ENCODE measurements around the gene ATP4A.
"Not testable (repeated sequence)": the region's sequence is repeated elsewhere in the genome, so short reads cannot be mapped to it uniquely, and the experiment has no call there.

ATP4A gene

DNA sequence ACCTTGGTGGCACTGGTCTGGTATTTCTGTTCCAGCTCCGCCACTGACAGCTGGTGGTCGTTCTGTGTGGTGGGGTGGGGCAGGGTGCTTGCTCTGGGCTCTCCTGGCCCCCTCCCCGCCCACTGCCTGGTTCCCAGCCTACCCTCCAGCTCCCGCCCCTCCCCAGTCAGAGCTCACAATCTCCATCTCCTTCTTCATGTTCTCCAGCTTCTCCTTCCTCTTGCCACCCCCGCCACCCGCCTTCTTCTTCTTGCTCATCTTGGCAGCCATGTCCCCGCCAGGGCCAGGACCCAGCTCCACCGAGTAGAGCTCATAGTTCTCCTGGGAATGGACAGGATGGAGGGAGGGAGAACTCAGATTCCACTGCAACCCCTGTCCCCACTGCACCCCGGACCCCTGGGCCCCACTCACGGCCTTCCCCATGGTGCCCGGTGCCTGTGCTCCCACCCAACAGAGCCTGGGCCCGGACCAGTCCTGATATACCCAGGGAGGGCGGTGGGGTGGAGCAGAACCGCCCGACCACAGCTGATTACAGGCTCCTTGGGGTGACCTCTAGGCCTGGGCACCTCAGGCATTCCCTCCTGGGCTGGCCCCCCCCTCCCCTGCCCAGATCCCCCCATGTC is at the start of gene ATP4A:
TSS of gene ATP4A (minus strand) at position 452 of the 623 bp plus-strand sequence. CDS start at position 423, 29 bp downstream.
- no peak for DNase-seq (ENCODE audit: low read depth)

DNA sequence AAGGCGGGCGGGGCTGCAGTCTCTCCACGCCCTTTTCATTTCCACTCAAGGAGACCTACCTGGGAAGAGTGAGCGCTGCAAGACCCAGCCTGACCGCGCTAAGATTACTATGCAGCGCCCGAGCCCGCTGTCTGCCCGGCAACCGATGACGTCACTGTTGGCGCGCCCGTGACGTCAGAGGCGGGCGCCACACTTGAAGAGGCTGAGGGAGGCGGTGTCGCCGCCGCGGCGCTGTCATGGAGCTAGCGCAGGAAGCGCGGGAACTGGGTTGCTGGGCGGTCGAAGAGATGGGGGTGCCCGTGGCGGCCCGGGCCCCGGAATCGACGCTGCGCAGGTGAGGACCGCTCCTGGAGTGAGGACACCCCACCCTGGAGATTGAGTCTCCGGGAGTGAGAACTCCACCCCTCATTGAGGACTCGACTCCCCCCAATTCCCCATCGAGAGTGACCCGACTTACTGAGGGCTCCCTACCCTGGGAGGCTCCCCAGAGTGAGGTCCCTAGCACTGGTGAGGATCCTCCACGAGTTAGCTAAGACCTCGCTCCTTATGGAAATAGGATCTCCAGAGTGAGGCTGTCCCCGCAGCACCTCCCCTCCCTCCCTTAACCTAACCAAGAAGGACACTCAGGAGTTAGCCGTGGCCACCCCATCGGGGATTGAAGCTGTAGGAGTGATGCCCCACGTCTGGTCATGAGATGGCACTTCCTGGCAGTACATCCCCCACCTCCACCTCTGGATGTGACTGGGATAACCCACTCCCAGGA is 49.3 kb upstream of the ATP4A start, which contains the start of gene HAUS5:
TSS of gene HAUS5 (plus strand) at position 177 of the 763 bp plus-strand sequence. CDS start at position 237, 60 bp downstream.
- DNase-seq (ENCODE audit: low read depth): peak; percentile 81

- DNase-seq (ENCODE audit: low read depth): no peak
These were observed 48.7 kb upstream of the ATP4A start for GRCh38 chr19:35612224-35612558.

GRCh38 chr19:35609851-35610353 is 46.4 kb upstream of the ATP4A start:
- no peak for DNase-seq (ENCODE audit: low read depth)

DNA sequence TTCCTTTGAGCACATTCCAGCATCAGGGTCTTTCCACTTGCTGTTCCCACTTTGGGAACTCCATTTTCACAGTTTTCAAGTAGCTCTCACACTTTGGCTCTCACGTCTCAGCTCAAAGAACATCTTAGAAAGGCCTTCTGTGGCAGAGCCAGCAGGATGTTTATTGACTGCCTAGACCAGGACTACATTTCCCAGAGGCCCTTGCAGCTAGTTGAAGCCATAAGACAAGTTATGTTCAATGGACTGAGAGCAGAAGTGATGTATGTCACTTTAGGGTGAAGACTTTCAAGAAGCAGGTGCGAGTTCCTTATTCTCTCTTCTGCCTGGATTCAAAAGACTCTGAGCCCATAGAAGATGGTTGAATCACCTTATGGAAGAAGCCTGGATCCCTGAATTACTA is 44.8 kb upstream of the ATP4A start:
- DNase-seq (ENCODE audit: low read depth): no peak

DNA sequence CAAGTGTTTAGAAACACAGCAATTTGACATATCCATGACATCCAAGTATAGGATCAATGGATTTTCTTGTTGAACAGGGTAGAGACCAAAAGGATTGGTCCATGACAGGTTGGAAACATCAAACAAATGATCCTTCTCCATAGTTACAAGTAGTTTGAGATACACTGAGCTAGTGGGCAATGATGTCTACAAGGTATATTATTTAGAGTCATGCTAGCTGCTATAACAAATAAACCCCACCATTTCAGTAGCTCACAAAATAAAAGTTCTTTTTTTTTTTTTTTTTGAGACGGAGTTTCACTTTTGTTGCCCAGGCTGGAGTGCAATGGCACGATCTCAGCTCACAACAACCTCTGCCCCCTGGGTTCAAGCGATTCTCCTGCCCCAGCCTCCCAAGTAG is 44.2 kb upstream of the ATP4A start:
- no peak for DNase-seq (ENCODE audit: low read depth)

GRCh38 chr19:35607170-35607569 is 43.7 kb upstream of the ATP4A start:
- not testable (repeated sequence) for DNase-seq (ENCODE audit: low read depth)

DNA sequence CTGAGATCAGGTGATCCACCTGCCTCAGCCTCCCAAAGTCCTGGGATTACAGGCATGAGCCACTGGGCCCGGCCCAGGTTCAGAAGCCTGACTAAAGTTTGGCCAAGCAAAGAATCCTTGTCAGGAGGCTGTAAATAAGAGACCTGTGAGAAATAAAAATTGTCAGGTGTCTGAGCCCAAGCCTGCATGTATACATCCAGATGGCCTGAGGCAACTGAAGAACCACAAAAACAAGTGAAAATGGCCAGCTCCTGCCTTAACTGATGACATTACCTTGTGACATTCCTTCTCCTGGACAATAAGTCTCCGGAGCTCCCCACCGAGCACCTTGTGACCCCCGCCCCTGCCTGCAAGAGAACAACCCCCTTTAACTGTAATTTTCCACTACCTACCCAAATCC is 41.0 kb upstream of the ATP4A start:
- DNase-seq (ENCODE audit: low read depth): not testable (repeated sequence)

DNA sequence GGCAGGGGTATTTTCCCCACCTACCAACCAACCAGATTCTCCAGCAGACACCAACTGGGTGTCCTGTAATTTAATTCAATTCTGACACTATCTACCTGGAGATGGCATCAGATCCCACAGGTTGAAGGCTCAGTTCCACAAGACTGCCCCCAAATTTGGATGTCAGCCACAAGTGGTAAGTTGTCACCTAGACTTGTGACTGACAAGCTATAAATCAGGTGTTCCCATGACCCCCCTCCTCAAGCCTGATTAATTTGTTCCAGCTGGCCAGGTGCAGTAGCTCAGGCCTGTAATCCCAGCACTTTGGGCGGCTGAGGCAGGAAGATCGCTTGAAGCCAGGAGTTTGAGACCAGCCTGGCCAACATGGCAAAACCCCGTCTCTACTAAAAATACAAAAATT is 38.5 kb upstream of the ATP4A start:
- no peak for DNase-seq (ENCODE audit: low read depth)

DNA sequence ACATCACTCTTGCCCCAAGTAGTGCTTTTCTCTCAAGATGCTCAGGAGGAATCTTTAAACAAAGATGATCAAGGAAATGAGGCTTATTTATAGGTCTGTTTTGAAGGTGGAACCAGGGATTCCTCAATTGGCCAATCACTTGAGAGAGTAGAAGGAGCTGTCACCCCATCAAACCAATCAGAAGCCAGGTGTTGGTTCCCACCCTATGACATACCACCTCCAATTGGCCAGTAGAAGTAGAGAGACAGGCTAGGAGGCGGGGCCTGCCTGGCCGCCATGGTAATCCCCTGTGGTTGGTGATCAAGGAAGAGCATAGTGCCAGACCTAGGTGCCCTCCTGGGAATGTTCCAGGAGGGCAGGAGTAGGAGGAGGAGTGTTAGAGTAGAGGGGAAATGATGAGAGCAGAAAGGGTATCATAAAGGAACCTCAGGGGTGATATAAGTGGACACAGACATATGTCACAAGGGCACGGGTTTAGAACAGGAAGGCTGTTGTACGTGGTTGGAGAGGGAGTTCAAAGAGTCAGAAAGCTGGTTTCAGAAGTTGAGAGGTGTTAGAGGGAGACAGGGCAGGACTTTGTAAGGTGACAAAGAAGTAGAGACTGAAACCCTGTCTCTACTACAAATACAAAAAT is 33.0 kb upstream of the ATP4A start:
- DNase-seq (ENCODE audit: low read depth): no peak

GRCh38 chr19:35595928-35596327 is 32.5 kb upstream of the ATP4A start:
- no peak for DNase-seq (ENCODE audit: low read depth)

GRCh38 chr19:35595026-35595425 is 31.6 kb upstream of the ATP4A start:
- DNase-seq (ENCODE audit: low read depth): not testable (repeated sequence)

DNA sequence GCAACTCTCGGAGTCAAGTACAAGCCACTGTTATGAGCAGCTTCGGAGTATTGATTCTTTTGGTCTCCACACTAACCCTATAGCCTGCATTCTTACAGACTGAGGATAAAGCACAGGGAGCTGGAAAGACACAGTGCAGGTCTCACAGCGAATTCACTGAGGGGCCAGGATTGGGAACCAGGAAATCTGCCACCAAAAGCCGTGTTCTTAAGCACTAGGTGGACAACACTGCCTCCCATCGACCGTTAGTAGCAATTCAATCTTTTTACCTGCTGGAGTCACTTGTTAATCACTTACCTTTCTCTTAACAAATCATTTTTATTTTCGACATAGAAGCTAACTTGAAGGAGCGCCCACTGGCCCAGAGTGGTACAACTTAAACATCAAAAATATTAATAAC is 28.8 kb upstream of the ATP4A start:
- peak; percentile 35 for DNase-seq (ENCODE audit: low read depth)

- DNase-seq (ENCODE audit: low read depth): no peak
These were observed 27.4 kb upstream of the ATP4A start for GRCh38 chr19:35590875-35591274.

DNA sequence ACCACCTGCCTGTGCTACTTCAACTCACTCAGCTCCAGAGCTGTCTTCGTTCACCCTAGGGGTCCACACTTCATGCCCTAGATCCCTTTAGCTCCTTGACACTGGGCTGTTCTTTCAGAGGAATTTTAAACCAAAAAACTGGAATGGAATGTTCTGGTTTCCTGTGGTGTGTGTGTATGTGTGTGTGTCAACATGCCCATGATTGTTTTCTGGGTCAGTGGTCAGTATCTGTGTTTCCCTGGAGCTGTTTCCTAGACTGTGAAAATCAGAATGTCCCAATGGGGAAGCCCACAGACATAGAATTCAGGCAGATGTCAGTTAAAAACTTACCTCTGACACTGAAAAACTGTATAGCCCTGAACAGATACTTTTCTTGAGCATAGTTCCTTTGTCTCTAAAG is 23.9 kb upstream of the ATP4A start:
- DNase-seq (ENCODE audit: low read depth): no peak

GRCh38 chr19:35585848-35586247 is 22.4 kb upstream of the ATP4A start, which contains the start of gene PMIS2:
Gene PMIS2, plus strand, starts transcription at chr19:35586173. Its CDS starts 87 bp downstream, at chr19:35586260.
- DNase-seq (ENCODE audit: low read depth): no peak

DNA sequence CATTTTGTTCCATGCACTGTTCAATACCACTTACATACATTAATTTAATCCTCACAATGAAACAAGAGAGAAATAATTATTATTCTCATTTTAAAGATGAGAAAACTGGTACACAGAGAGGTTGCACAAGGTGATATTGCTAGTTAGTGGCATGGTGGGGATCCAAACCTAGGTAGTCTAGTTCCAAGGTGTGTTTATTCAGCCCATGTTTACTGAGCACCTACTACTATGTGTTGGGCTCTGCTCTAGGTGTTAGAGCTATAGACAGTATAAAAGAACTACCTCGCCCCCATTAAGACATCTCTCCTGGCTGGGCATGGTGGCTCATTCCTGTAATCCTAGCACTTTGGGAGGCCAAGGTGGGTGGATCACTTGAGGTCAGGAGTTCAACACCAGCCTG is 19.3 kb upstream of the ATP4A start:
- no peak for DNase-seq (ENCODE audit: low read depth)

DNA sequence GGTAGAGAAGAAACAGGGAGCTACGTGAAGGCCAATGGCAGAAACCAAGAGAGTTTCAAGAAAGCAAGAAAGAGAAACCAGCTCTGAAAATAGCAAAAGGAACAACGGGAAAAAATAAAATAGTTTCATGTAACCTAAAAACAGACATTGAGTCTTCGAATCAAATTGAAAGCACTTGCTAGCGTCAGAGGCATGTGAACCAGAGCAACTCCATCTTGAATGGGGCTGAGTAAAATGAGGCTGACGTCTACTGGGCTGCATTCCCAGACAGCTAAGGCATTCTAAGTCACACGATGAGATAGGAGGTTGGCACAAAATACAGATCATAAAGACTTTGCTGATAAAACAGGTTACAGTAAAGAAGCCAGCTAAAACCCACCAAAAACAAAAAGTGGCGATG is 15.2 kb upstream of the ATP4A start:
- DNase-seq (ENCODE audit: low read depth): no peak

DNA sequence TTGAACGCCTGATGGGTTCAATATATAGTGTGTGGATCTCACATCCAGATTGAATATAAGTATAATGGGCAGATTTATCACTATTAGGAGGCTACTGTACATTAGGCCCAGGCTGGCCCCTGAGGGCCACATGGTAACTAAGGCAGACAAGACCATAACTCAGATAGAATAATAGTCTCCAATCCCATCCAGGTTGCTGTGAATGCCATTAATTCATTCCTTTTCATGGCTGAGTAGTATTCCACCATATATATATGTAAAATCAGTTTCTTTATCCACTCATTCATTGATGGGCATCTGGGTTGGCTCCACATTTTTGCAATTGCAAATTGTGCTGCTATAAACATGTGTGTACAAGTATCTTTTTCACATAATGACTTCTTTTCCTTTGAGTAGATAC is 14.5 kb upstream of the ATP4A start:
- DNase-seq (ENCODE audit: low read depth): no peak

DNA sequence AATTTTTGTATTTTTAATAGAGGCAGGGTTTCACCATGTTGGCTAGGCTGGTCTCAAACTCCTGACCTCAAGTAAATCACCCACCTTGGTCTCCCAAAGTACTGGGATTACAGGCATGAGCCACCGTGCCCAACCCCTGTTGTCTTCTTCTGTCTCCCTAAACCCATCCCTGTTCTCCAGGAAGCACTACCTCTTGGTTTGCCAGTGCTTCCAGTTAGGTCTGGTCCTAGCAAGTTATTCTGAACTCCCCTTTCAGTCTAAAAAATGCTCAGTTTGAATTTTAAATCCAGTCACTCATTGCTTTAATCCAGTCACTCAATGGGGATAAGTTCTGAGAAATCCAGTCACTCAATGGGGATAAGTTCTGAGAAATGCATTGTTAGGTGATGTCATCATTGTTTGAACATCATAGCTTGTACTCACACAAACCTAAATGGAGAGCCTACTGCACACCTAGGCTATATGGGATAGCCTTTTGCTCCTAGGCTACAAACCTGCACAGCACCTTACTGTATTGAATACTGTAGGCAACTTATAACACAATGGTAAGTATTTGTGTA is 8.0 kb upstream of the ATP4A start:
- DNase-seq (ENCODE audit: low read depth): no peak

DNA sequence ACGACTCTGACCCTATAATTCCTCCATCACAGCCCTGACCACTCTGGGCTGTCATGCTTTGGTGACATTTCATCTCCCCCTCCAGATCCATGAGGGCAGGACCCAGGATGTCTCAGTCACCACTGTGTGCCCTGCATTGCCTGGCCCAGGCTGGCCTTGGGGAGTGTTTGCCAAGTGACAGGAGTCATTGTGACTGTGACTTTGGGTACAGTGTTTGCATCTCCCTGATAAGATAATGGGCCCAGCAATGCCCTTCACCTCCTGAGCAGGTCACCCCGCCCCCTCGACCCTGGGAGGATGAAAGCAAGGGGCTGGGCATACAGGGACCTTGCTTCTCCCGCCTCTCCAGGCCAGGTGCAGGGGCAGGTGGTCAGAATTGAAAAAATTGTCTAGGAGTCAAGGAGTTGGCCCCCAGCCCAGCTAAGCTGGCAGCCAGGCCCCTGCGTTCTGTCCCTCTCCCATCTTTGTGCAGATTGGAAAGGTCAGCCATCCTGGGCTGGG is 5.9 kb upstream of the ATP4A start:
- no peak for DNase-seq (ENCODE audit: low read depth)

GRCh38 chr19:35566738-35567137 is 3.3 kb upstream of the ATP4A start:
- DNase-seq (ENCODE audit: low read depth): no peak
